HG02678 (cell line): Measurements from ENCODE around the gene PSTPIP1.
A peak's percentile ranks its signal among the peaks of the same experiment; 100 is the strongest.

ENCODE experiments used
- ATAC-seq: cut with Tn5 transposase; IDR thresholded peaks from one replicate; pipeline ENCODE4 v1.9.1; 2021; ENCODE audit warnings: mild to moderate bottlenecking, moderate library complexity; ENCODE audit not compliant: unreplicated experiment

Gene PSTPIP1

GRCh38 chr15:77039217-77039533 is 44.2 kb downstream of the PSTPIP1 start:
- ATAC-seq: no peak

GRCh38 chr15:77039848-77040247 is 44.9 kb downstream of the PSTPIP1 start:
- no peak for ATAC-seq

GRCh38 chr15:77040673-77041072 is 45.7 kb downstream of the PSTPIP1 start:
- ATAC-seq: no peak

- ATAC-seq: no peak
These were observed 47.5 kb downstream of the PSTPIP1 start for GRCh38 chr15:77042245-77042919.

GRCh38 chr15:77042955-77043920 is 48.3 kb downstream of the PSTPIP1 start:
- no peak for ATAC-seq

GRCh38 chr15:77044228-77045042 is 49.5 kb downstream of the PSTPIP1 start:
- ATAC-seq: no peak

- ATAC-seq: no peak
These were observed 51.1 kb downstream of the PSTPIP1 start for GRCh38 chr15:77045985-77046384.

GRCh38 chr15:77046704-77047412 is 51.9 kb downstream of the PSTPIP1 start:
- ATAC-seq: no peak

GRCh38 chr15:77048135-77048876 is 53.4 kb downstream of the PSTPIP1 start:
- no peak for ATAC-seq

GRCh38 chr15:77052556-77052955 is 57.6 kb downstream of the PSTPIP1 start:
- ATAC-seq: no peak

- no peak for ATAC-seq
These were observed 58.8 kb downstream of the PSTPIP1 start for GRCh38 chr15:77053709-77054108.

- no peak for ATAC-seq
These were observed 62.1 kb downstream of the PSTPIP1 start for GRCh38 chr15:77057072-77057471.

GRCh38 chr15:77057685-77058084 is 62.8 kb downstream of the PSTPIP1 start:
- ATAC-seq: no peak

GRCh38 chr15:77058468-77058867 is 63.5 kb downstream of the PSTPIP1 start:
- no peak for ATAC-seq

GRCh38 chr15:77059786-77060361 is 64.9 kb downstream of the PSTPIP1 start:
- peak; percentile 75 for ATAC-seq

GRCh38 chr15:77060546-77060945 is 65.6 kb downstream of the PSTPIP1 start:
- no peak for ATAC-seq

- ATAC-seq: no peak
These were observed 68.3 kb downstream of the PSTPIP1 start for GRCh38 chr15:77063249-77063648.

- no peak for ATAC-seq
These were observed 69.1 kb downstream of the PSTPIP1 start for GRCh38 chr15:77064063-77064462.

GRCh38 chr15:77064539-77065308 is 69.8 kb downstream of the PSTPIP1 start:
- no peak for ATAC-seq
